GM18951 (cell line): ENCODE measurements around the gene KIF21A.

Experiments
- POLR2A ChIP-seq: IDR thresholded peaks from 4 replicates; pipeline ENCODE4 v1.6.1; 2011; ENCODE audit warnings: mild to moderate bottlenecking; ENCODE audit not compliant: insufficient read length, insufficient read depth; ENCODE audit errors: extremely low read depth
- in situ Hi-C: fragments of 300-500 bp; cut with MboI; formaldehyde crosslinking; loops from one replicate; pipeline ENCODE4 v1.12.0; 2022; ENCODE audit warnings: low sequenced_read_pairs, mixed read lengths, inconsistent platforms; ENCODE audit not compliant: unreplicated experiment

The KIF21A gene

DNA sequence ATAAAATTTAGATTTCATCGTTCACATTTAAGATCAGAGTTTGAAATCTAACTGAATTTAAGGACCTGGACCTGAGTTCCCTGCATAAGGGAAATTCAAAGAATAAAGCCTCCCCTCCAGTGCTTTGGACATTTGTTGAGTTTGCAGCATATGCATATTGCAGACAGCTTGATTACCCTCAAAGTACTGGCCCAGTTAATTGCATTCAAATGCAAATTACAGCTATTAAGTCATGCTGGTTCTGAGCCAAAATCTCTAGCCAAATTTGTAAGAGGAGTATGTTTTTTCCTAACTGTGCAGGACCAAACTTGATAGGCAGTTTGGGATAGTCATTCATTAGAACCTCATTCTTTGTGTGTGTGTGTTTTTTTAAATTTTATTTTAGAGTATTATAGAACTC is 9.1 kb upstream of the KIF21A start:
- in situ Hi-C loops: no loop called here
- no peak for TF ChIP-seq POLR2A

DNA sequence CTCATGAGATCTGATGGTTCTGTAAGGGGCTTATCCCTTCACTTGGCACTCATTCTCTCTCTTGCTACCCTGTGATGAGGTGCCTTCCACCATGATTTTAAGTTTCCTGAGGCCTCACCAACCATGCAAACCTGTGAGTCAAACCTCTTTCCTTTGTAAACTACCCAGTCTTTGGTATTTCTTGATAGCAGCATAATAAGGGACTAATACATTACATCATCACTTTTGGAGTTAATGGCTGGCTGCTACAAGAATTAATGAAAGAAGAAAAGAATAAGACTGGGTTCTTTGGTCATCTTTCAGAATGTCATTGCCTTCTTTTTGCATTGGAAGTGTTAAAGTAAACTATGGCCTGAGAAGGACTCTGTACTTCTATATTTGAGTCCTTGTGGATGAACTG is 5.1 kb upstream of the KIF21A start:
- in situ Hi-C loops: no loop called here
- TF ChIP-seq POLR2A: no peak

DNA sequence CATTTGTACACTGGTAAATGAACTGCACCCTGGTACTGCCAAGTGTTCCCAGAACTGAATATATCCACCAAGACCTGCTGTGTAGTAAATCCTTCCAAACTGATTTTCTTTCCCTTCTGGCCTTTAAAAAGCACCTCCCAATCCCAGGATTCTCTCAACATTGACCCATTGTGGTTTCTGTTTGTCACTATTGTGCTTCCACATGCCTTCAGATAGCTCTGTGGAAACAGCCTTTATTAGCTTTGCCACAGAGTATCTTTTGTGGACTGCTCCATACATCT is 949 bp upstream of the KIF21A start:
- no peak for TF ChIP-seq POLR2A
- in situ Hi-C loops: no loop called here

DNA sequence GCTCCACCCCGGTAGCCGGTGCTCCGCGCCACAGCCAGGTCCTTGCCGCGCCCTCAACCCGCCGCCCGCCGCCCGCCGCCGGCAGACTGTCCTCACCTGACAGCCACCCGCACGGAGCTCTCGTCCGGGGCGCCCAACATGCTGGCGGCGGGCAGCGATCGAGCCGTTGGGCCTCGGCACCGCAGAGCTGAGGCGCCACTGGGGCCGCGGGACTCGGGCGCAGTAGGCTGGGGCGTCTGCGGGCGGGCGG is 164 bp downstream of the KIF21A start:
- no peak for TF ChIP-seq POLR2A
- in situ Hi-C loops: no loop called here

DNA sequence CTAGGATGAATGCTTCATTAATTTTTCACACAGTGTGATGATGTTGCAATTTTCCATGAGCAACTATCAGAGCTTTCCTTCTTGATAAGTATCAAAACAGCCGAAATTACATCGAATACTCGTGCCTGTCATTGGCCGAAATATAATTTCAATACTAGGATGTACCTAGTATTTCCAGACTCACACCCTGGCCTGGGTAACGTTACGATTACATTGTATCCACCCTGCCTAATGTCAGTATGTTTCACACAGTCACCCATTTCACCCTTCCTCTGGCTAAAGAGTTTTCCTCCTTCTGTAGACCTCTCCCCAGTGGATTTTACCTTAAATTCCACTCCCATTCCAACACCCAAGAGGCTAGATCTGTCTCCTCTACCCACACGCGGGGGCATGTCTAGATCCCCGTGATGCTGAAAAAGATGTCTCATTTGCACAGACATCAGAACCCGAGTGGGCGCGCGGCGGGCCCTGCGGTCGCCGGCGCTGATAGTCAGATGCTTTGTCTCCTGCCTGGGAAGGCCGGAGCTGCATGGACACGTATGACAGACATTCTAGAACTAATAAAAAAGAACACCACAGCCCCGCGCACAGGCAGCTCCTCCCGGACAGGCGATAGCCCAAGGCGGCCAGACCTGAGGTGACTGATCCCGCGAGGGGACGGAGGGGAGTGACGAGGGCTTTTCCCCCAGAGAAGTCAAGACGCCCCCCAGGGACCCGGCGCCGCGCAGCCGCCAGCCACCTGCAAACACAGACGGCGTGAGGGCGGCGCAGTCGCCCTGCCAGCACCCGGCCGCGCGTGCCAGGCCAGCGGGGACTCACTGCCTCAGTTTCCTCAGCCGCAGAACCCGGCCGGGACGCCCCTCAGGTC is 723 bp downstream of the KIF21A start:
- no peak for TF ChIP-seq POLR2A
- in situ Hi-C loops: no loop called here

DNA sequence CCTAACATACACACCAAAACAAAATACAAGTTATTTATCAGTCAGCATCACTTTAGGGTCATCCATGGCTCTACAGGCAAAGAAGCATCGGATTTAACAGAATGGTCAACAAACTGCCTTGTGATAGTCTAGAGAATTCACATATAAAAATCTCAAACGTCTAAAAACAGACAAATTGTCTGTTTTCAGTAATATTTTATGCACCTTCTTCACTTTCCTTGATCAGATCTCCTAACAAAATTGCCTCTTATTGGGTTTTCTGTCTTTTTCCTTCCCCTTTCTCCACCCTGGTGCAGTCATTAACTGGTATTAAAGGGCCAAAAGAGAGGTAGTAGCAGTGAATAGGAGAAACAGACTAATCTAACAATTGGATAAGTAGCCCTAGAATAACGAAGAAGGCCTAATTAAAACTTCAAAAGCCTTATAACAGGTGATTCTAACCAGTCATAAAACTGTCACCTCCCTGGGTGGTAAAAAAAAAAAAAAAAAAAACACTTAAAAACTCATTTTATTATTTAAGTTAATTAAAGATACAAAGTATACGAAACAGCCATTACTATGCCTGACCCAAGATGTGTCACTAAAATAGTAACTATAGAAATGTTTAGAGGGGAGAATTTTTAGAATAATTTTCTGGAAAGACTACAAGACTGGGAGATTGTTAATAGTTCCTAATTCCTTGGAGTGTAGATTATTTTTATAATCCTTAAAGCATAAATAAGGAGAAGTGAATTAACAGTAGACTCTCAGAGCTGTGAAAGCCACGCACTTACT is 1.5 kb downstream of the KIF21A start:
- TF ChIP-seq POLR2A: no peak
- in situ Hi-C loops: no loop called here

DNA sequence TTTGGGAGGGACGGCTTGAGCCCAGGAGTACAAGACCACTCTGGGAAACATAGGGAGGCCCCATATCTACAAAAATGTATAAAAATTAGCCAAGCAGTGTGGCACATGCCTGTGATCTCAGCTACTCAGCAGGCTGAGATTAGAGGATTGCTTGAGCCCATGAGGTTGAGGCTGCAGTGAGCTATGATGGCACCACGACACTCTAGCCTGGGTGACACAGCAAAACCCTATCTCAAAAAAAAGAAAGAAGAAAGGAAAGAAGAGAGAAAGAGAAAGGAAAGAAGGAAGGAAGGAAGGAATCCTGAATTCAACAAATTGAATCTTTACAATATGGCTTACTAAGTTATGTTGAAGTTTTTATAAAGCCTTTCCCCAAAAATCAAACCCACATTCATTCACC is 2.1 kb downstream of the KIF21A start:
- in situ Hi-C loops: no loop called here
- TF ChIP-seq POLR2A: no peak

DNA sequence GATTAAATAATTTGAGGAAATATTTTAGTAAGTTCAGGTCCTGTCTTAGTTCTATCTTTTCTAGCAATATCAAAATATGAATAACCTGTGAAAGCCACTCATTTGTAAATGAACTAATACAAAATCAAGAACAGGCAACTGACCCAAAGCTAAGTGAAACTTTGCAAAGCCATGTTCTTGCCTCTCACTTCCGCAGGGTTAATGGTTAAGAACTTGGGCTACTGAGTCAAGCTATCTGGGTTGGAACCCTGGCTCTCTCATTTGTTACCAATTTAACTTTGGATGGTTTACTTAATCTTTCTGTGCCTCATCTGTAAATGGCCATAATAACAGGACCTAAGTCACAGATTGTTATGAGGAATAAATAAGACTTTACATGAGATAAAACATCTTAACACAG is 2.8 kb downstream of the KIF21A start:
- in situ Hi-C loops: no loop called here
- TF ChIP-seq POLR2A: no peak

DNA sequence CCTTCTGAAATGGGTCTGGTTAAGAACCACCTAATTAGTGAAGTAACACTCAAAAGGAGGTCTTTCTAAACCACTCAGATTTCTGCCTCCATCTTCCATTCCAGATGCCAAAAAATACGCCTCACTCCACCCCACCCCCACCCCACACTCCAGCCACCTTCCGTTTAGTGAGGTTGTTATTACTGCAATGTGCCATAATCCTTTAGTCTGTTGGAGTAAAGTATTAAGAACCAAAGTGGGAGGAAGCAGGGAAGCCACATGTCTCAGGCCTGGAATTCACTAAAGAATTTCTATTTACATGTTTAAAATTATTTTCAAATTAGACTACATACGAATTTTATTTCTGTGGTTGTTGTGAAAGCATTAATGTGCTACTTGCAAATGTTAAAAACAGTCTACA is 7.4 kb downstream of the KIF21A start:
- TF ChIP-seq POLR2A: no peak
- in situ Hi-C loops: no loop called here

DNA sequence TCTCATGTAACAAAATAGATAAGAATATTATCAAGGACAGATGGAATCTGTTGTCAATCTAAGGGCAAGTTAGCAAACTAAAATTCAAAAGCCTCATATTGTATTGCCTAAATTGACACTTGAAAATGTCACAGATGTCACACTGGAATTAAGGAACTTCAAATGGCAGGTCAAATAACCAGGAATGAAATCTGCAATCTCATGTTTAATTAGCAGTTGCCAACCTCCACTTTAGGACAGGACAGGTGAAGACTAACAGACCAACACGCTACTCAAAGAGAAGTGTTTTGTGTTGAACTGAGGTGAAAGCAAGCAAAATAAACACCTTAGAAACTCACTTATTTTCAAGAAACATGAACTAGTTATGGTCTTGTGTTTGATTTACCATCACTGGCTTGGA is 11.1 kb downstream of the KIF21A start:
- TF ChIP-seq POLR2A: no peak

DNA sequence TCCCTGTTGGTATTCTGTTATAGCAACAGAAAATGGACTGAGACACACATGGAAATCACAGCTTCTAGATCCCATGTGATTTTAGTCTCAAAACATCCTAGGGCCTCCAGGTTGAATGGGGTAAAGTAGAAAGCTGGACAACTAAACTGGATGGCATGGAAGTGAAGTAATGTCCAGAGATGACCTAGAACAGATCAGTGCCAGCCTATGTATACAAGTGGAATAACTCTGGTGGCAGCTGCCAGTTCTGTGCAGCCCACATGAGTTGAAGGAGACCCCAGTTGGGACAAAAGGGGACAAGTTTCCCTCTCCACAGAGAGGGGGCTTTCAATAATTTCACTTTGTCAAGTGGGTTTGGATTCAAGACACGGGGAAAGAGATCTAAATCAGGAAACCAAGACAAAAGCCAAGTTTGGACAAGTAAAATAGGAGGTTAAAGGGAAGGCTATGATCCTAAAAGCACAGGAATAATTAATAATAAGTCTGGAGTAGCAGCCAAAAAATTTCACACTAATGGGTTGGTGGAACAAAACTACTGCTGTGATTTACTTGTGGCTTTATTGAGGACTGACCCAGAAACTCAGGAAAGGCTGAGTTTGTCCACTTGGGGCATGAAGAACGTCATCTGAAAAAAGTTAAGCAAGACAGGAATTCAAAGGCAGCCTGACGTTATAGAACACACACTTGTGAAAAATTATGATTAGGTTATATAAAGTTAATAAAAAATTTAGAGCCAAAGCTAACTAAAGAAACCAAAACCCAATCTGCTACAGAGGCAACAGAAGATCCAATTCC is 11.7 kb downstream of the KIF21A start:
- in situ Hi-C loops: no loop called here
- TF ChIP-seq POLR2A: no peak

More for the DNA sequence above, 11.1 kb downstream of the KIF21A start:
- in situ Hi-C loops: no loop called here

DNA sequence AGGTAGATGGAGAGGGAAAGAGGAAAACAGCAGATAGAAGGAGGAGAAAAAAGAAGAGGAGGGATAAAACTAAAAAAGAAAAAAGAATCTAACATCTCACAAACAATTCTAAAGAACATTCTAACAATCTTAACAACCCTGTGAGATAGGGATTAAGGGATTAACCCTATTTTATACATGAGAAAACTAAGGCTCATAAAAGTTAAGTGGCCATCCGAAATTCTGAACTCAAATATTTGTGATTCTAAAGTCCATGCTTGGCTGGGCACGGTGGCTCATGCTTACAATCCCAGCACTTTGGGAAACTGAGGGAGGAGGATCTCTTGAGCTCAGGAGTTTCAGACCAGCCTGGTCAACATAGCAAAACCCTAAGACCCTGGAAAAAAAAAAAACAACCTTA is 13.1 kb downstream of the KIF21A start:
- in situ Hi-C loops: no loop called here
- no peak for TF ChIP-seq POLR2A

DNA sequence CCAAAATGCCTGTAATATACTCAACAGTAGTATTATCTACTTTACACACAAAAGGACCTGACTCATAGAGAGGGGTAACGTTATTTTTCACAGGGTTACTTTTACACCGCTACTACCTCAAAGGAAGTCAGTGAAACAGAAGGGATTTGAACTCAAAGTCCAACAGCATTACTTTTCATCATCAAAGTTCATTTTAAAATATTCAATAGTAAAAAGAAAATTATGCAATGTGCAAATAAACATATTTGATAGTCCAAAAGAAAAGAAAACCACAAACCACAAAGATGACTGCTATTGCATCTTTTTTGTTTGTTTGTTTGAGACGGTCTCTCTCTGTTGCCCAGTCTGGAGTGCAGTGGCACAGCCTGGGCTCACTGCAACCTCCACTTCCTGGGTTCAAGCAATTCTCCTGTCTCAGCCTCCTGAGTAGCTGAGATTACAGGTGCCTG is 15.5 kb downstream of the KIF21A start:
- in situ Hi-C loops: no loop called here
- no peak for TF ChIP-seq POLR2A
